Measurements from ENCODE around the gene YARS1.

- TF ChIP-seq CTCF (IDR thresholded peaks at IDR 0.05) (no peak), POLR2A (IDR thresholded peaks at IDR 0.05) (no peak)
Measured at GRCh38 chr1:32755098-32755809, 61.9 kb downstream of the YARS1 start.

Measured in lower leg skin (tissue), 3 donors.